Central memory CD8-positive, alpha-beta T cell (primary cell): ENCODE data around the gene ACADS.

ENCODE experiments used
- ATAC-seq: fragments of 150-1000 bp; cut with Tn5 transposase; replicated peaks from 2 replicates; pipeline ENCODE4 v1.10.0; 2022; ENCODE audit warnings: mild to moderate bottlenecking, moderate FRiP score, moderate number of reproducible peaks; ENCODE audit not compliant: poor library complexity, severe bottlenecking; ENCODE audit errors: extremely low read depth
- DNase-seq, 2 donors: peaks; one replicate each; pipeline ENCODE4 v3.0.0; 2021; ENCODE audit warnings: low spot score in 2 of 2
- H3K27ac Mint-ChIP-seq: one replicate; pipeline ENCODE4 v1.8.0; 2022; ENCODE audit warnings: low read depth, mild to moderate bottlenecking, moderate library complexity, mixed read lengths
- H3K27me3 Mint-ChIP-seq: one replicate; pipeline ENCODE4 v1.8.0; 2022; ENCODE audit warnings: mixed read lengths
- H3K36me3 Mint-ChIP-seq: one replicate; pipeline ENCODE4 v1.8.0; 2022; ENCODE audit warnings: mild to moderate bottlenecking, moderate library complexity, mixed read lengths; ENCODE audit not compliant: insufficient read depth
- H3K4me1 Mint-ChIP-seq: one replicate; pipeline ENCODE4 v1.8.0; 2022; ENCODE audit warnings: mixed read lengths
- H3K4me3 Mint-ChIP-seq: one replicate; pipeline ENCODE4 v1.8.0; 2022; ENCODE audit warnings: mild to moderate bottlenecking, moderate library complexity, mixed read lengths
- H3K9me3 Mint-ChIP-seq: one replicate; pipeline ENCODE4 v1.8.0; 2022; ENCODE audit warnings: mixed read lengths

The ACADS gene, protein sequence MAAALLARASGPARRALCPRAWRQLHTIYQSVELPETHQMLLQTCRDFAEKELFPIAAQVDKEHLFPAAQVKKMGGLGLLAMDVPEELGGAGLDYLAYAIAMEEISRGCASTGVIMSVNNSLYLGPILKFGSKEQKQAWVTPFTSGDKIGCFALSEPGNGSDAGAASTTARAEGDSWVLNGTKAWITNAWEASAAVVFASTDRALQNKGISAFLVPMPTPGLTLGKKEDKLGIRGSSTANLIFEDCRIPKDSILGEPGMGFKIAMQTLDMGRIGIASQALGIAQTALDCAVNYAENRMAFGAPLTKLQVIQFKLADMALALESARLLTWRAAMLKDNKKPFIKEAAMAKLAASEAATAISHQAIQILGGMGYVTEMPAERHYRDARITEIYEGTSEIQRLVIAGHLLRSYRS

DNA sequence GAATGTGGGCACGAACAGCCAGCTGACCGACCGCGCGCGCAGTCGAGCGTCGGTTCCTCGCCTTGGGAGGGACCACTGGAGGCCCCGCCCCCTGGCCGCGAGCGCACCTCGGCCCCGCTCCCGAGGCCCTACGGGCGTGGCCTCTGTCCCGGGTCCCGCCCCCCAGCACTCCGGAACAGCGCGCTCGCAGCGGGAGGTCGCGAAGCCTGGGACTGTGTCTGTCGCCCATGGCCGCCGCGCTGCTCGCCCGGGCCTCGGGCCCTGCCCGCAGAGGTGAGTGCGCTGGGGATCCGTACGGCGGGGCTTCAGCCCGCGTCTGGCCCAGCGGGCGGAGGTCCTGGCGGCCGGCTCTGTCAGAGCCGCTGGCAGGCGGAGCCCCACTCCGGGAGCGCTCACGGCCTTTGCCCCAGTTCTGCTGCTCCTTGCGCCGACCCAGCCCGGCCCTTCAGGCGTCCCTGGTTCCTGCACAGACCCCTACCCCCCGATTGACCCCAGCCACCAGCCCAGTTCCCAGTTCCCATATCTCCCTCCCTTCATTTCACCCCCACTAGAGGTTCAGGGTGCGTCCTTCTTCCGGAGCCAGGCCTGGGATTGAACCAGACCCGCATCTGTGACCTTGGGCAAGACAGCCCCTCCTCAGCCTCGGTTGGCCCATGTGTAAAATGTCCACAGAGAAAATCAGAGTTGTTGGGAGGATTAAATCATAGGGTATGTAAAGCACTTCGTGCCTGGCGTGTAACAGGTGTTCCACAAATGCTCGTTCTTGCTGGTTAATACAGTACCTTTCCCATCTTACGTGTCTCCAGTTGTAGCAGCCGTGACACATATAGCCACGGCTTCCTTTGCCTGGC lies at the start of gene ACADS:
Gene ACADS, plus strand, starts transcription at position 168 of the 851 bp plus-strand sequence. Its CDS starts 60 bp downstream, at position 228.
- H3K27ac Mint-ChIP-seq, result peak within 1 kb of the TSS; percentile 85
- H3K36me3 Mint-ChIP-seq, result peaks cover 14% of the 10 kb centered on the region
- ATAC-seq, result peak; percentile 100
- H3K4me1 Mint-ChIP-seq, result peaks cover 16% of the 10 kb centered on the region
- H3K9me3 Mint-ChIP-seq, result no peaks in the 10 kb centered on the region
- peak; percentile 74 to 84 for DNase-seq
- peak within 1 kb of the TSS; percentile 88 for H3K4me3 Mint-ChIP-seq
- H3K27me3 Mint-ChIP-seq, result no peaks in the 10 kb centered on the region

DNA sequence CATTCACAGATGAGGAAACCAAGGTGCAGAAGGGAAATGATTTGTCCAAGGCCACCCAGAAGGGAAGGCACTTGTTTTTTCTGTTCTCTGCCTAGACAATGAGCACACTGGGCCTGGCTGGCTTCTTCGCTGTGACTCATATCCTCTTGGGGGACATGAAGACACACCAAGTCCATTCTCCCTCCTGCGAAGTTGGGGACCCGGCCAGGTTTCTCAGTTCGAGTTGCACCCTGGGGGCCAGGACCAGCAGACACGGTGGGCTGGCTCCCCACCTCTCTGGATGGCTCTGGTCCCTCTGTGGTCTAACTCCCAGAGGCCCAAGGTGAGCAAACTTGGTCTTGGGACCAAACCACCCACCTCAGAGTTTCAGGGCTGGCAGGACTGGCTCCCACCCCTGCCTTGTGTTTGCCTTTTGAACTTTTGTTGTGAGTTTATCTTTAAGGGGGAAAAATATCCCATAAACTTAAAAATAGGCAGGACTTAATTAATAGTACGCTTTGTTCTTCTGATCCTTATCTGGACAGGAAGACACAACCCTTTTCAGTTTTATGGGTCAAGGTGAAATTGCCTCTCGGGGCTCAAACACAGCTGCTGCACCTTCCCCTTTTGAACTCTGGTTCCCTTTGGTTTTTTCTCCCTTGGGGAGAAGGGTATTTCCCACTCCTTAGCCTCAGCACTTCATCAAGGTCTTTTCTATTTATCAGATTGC lies 47.7 kb upstream of the ACADS start:
- Mint-ChIP-seq H3K36me3 (peaks cover under 1% of the 10 kb centered on the region), H3K27ac (no peak overlapping the region), H3K4me3 (no peak overlapping the region), H3K9me3 (no peaks in the 10 kb centered on the region), H3K27me3 (peaks cover 8% of the 10 kb centered on the region), H3K4me1 (no peaks in the 10 kb centered on the region)
- DNase-seq, result no peak
- ATAC-seq, result no peak

GRCh38 chr12:120678572-120678971 lies 47.1 kb upstream of the ACADS start:
- no peaks in the 10 kb centered on the region for H3K9me3 Mint-ChIP-seq
- H3K36me3 Mint-ChIP-seq, result no peaks in the 10 kb centered on the region
- no peak overlapping the region for H3K4me3 Mint-ChIP-seq
- ATAC-seq (no peak), DNase-seq (no peak)
- peaks cover 8% of the 10 kb centered on the region for H3K27me3 Mint-ChIP-seq
- no peaks in the 10 kb centered on the region for H3K4me1 Mint-ChIP-seq
- H3K27ac Mint-ChIP-seq, result no peak overlapping the region

- no peaks in the 10 kb centered on the region for H3K36me3 Mint-ChIP-seq
- no peak for ATAC-seq
- H3K4me1 Mint-ChIP-seq, result no peaks in the 10 kb centered on the region
- H3K27ac Mint-ChIP-seq, result no peak overlapping the region
- peaks cover 5% of the 10 kb centered on the region for H3K27me3 Mint-ChIP-seq
- DNase-seq, result no peak
- H3K9me3 Mint-ChIP-seq, result no peaks in the 10 kb centered on the region
- no peak overlapping the region for H3K4me3 Mint-ChIP-seq
Measured at GRCh38 chr12:120680165-120680738, 45.4 kb upstream of the ACADS start.

DNA sequence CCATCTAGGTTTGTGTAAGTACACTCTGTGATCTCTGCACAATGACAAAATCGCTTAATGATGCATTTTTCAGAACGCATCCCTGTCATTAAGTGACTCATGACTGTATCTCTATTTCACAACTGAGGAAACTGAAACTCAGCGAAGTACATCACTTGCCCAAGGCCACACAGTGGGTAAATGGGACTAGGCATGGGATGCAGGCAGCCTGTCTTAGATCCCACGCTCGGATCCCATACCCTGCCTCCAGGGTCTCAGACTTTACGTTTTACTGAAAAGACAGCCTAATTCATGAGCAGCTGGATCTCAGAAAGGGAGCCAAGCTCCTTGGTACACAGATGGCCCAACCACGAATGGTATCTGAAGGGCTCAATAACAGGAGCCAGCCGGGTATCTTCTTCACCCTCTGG lies 41.1 kb upstream of the ACADS start:
- peaks cover 20% of the 10 kb centered on the region for H3K4me1 Mint-ChIP-seq
- peak overlapping the region; percentile 49 for H3K27ac Mint-ChIP-seq
- H3K27me3 Mint-ChIP-seq, result no peaks in the 10 kb centered on the region
- peak overlapping the region; percentile 83 for H3K4me3 Mint-ChIP-seq
- no peak for ATAC-seq
- DNase-seq, result no peak
- H3K36me3 Mint-ChIP-seq, result peaks cover 11% of the 10 kb centered on the region
- no peaks in the 10 kb centered on the region for H3K9me3 Mint-ChIP-seq

DNA sequence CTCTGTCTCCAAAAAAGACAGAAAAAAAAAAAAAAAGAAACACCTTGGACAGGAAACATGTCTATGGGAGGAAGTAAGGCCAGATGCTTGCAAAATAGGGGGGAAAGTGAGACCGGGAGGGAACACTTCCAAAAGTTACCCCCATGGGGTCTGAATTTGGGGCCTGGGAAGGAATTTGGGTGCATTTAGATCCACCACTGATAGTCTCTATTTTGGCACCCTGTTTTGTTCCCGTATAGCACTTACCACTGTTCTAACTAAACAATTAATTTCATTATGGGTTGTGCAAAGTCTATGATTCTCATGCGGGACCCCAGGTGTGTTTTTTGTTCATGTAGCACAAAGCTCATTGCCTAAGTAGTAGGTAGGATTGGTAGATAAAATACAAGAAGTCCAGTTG lies 40.1 kb upstream of the ACADS start:
- ATAC-seq (no peak), DNase-seq (no peak)
- H3K27ac Mint-ChIP-seq, result peak overlapping the region; percentile 75
- peak overlapping the region; percentile 83 for H3K4me3 Mint-ChIP-seq
- H3K36me3 Mint-ChIP-seq, result peaks cover 11% of the 10 kb centered on the region
- H3K27me3 Mint-ChIP-seq, result no peaks in the 10 kb centered on the region
- H3K4me1 Mint-ChIP-seq, result peaks cover 20% of the 10 kb centered on the region
- no peaks in the 10 kb centered on the region for H3K9me3 Mint-ChIP-seq

DNA sequence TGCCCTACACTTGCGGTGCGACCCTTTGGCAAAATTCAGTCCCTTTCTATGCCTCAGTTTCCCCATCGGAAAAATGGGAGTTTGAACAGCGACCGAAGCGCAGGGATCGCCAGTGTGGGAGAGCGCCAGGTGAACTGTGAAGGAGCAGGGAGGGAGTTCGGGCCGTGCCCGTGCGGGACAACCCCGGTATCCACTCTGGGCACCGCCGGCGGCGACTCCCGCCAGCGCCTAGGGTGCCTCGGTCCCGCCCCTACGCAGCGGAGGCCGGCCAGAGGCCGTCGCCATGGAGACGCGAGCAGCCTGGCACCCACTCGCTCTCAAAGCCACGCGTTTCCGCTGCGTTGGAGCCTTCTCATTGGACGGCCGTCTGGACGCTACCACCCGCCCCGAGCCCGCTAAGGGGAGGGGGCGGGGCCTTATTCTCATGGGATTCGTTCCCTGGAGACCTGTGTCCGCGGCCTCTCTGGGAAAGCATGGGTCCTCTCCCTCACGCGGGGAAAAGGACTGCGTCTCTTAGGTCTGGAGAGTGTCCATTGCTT lies 39.4 kb upstream of the ACADS start:
- Mint-ChIP-seq H3K27me3 (no peaks in the 10 kb centered on the region), H3K27ac (peak overlapping the region; percentile 75), H3K4me3 (peak overlapping the region; percentile 83), H3K9me3 (no peaks in the 10 kb centered on the region), H3K4me1 (peaks cover 24% of the 10 kb centered on the region), H3K36me3 (peaks cover 11% of the 10 kb centered on the region)
- peak; percentile 93 to 95 for DNase-seq
- peak; percentile 84 for ATAC-seq

DNA sequence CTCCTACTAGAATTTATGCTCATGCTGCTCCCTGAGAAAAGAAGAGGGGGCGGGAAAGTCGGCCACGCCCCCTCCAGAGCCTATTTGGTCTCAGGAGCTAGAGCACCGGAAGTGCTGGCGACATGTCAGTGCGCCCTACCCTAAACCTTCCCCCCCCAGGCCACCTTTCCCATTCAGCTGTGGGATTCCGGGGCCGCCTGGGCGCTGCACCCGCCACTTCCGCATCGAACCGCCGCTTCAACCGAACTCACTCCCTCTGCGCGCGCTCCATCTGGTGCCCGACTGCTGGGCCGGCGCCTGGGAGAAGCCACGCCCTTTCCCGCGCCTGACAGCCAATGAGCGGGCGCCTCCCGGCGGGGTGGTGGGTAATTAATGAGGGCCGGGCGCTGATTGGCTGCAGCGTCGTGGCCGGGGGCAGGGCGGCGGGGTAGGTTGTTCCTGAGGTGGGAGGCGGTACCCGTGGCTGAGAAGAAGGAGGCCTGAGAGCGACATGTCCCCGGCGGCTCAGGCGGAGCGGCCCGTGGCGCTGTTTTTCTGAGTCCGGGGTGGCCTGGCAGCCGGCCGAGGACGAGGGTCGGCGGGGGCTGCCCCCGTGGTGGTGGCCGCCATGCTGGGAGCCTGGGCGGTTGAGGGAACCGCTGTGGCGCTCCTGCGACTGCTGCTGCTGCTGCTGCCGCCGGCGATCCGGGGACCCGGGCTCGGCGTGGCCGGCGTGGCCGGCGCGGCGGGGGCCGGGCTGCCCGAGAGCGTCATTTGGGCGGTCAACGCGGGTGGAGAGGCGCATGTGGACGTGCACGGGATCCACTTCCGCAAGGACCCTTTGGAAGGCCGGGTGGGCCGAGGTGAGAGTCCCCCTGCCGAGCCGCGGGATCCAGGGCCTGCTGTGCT lies 38.7 kb upstream of the ACADS start, which contains the start of gene MLEC:
Gene MLEC, plus strand, starts transcription at position 460 of the 888 bp plus-strand sequence. Its CDS starts 148 bp downstream, at position 608.
- Mint-ChIP-seq H3K27ac (peak within 1 kb of the TSS; percentile 75), H3K36me3 (peaks cover 11% of the 10 kb centered on the region), H3K27me3 (no peaks in the 10 kb centered on the region), H3K4me3 (peak within 1 kb of the TSS; percentile 83), H3K4me1 (peaks cover 26% of the 10 kb centered on the region), H3K9me3 (no peaks in the 10 kb centered on the region)
- peak; percentile 81 for ATAC-seq
- DNase-seq, result peak; percentile 99

GRCh38 chr12:120687578-120688289 lies 37.9 kb upstream of the ACADS start:
- Mint-ChIP-seq H3K4me3 (peak overlapping the region; percentile 83), H3K27me3 (no peaks in the 10 kb centered on the region), H3K9me3 (no peaks in the 10 kb centered on the region), H3K27ac (peak overlapping the region; percentile 35), H3K36me3 (peaks cover 11% of the 10 kb centered on the region), H3K4me1 (peaks cover 34% of the 10 kb centered on the region)
- ATAC-seq, result no peak
- no peak for DNase-seq

GRCh38 chr12:120688527-120689071 lies 37.0 kb upstream of the ACADS start:
- no peak for ATAC-seq
- H3K36me3 Mint-ChIP-seq, result peaks cover 11% of the 10 kb centered on the region
- peak overlapping the region; percentile 35 for H3K27ac Mint-ChIP-seq
- no peaks in the 10 kb centered on the region for H3K27me3 Mint-ChIP-seq
- H3K9me3 Mint-ChIP-seq, result no peaks in the 10 kb centered on the region
- peak overlapping the region; percentile 83 for H3K4me3 Mint-ChIP-seq
- peaks cover 41% of the 10 kb centered on the region for H3K4me1 Mint-ChIP-seq
- DNase-seq, result no peak
